Islet precursor cell (in vitro differentiated cells): ENCODE measurements around the gene RPRML.
"Not testable (repeated sequence)": the region's sequence is repeated elsewhere in the genome, so short reads cannot be mapped to it uniquely, and the experiment has no call there.

Source experiments
- DNase-seq: peaks from one replicate; pipeline ENCODE4 v3.0.0-alpha.2; 2018

RPRML gene

DNA sequence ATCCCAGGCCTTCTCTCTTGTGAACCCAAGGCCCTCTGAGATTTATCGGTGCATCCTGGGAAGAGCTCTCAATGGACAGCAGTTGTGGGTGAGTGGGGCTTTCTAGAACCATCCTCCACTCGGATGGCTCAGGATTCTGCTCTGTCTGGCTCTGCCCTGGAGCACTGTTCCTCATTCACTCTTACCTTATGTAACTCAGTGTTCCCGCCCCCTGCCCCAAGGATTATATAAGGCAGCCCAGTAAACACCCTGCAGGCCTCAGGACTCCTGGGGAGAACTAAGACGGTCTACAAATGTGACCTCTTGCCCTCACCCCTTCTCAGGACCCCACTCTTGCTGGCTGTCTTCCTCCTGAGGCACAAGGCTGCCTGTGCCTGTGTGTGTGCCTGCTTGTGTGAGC is 3.8 kb downstream of the RPRML start:
- DNase-seq = no peak

DNA sequence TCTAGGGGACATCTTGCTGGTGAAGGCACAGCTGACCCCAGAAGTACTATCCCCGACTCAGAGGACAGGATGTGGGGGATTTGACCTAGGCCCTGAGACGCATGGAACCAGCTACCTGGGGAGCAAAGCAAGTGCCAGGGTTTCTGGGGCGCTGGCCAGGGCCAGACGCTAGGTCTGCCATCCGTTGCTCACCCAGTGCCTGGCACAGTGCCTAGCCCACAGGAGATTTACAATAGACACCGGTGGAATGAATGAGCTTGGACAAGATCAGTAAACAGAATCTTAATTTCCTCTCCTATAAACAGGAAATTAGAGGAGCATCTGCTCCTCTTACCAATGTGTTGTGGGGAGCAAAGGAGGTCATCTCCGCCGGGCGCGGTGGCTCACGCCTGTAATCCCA is 5.0 kb downstream of the RPRML start:
- DNase-seq = no peak

DNA sequence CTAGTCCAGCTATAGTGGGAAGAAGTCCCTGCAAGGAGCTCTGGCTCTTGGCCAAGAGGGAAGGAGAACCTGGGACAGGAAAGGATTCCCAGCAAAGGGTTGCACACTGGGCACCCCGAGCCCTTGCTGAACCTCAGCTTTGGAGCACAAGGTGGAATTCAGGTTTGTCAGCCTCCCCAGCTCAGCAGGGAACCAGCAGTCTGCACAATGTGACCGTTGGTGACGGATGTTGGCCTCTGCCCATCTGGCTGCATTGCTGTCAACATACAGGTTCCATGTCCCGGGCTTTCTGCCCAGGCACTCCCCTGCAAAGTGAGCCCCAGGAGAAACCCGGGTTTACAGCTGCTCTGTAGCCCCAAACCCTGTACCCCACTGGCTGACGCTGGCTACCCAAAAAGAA is 6.7 kb downstream of the RPRML start:
- no peak for DNase-seq

DNA sequence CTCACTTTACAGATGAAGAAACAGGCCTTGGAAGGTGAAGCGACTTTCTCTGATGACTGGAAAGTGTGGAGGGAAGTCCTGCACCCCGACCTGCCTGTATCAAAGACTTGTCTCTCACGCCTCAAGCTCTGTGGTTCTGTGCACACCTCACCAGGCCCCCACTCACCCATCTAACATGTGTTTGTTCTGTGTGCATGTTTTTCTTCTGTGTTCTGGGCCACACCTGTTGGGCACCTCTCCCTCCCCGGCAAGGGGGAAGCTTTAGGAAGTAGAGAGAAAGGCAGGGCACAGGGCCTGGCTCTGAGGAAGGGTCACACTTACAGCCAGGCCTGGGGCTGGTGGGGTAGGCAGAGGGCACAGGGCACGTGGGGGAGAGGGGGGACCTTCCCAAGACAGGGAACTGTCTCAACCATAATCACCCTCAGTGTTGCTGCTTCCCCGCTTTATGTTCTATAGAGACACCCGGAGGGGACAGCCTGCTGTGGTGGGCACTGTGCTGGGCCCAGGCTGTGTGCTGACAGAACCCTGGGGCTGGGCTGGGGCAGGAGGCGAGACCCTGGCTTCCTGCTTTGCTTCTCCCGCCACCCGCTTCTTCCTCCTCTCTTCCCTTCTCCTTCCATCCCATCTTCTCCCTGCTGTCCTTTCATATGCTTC is 7.3 kb downstream of the RPRML start:
- no peak for DNase-seq

DNA sequence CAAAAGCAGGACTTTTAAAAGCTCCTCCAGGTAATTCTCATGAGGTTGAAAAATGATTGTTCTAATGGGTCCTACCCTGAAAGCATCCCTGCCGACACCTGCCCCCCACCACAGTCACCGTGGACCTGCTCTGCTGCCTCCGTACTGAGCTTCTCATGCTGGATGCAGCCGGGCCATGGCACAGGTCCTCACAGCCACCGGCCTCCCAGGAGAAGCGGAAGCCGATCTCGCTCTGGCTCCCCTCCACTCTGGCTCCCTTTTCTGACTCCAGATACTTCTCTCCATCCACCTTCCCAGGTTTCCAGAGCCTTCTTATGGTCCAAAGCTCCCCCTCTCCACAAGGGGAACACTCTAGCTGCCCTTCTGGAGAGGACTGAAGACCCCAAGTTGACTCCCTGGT is 10.2 kb downstream of the RPRML start:
- peak; percentile 57 for DNase-seq

DNA sequence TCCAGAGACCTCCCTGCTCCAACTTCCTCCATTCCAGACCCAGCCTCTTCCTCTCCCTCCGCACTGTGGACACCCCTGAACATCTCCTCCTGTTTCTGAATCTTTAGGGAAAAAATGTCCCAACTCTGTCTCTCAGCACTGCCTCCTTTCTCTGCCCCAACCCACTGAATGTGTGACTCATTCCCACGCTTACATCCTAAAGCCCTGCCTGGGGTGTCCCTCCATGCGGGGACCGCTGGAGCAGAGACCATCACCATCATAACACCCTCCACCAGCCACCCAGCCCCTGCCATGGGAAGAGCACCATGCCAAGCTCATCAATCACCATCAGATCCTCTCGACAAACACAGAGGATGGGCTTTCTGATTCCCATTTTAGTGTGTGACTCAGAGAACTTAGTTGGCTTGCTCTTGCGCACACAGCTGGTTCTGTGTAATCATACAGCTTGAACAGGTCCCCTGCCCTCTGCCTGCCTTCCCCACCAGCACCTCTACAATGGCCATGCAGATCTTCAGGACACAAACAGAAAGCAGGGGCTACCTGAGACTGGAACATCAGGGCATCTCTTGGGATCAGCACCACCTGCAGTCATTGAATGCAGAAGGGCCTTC is 10.7 kb downstream of the RPRML start:
- no peak for DNase-seq

DNA sequence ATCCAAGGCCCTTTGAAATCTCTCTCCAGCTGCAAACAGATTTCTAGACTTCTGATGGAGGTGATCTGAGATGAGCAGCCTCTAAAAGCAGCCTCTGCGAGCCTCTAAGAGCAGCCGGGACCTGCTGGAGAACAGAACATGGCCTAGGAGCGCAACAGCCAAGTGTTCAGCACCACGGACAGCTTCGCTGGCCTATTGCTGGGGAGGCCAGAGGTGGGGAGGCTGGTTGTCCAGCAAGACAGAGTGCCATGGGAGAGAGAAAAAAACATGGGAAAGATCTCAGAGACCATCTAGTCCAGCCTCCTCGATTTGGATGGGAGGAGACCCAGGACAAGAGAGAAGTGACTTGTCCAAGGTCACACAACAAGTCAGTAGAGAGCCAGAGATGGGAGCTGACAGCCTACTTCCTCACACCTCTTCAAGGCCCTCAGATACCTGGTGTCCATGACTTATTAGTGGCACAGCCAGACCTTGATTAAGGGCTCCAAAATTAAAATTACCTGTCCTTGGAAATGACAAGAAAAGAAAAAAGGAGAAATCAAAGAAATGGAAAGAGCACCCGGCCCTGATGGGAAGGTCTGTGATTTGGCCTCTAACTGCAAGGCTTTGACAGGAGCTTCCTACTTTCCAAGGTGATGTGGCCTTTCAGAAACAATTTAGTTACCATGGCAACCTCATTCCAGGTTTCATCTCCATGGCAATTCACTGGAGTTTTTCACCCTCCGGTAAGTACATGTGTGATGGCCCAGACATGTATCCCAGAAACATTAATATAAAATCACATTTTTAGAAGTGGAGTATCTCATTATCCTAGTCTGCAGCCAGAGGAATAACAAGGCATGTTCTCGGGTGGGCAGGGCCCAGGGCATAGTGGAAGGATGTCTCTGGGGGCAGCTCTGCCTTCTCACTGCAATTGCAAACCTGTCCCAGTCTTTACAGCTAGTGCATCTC is 14.5 kb downstream of the RPRML start:
- peak; percentile 86 for DNase-seq

DNA sequence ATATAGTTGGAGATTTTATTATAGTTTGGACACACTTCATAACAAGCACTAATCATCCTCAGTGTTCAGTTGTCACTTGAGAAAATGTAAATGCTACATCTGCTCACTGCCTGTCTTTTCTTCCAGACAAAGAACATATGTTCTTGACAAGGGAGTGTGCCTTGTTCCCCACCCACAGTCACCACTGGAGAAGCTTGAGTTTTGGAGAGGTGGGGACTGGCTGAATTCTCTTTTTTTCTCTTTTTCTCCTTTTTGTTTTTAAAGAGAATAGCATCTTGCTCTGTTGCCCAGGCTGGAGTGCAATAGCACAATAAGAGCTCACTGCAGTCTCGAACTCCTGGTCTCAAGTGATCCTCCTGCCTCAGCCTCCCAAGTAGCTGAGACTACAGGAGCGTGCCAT is 15.5 kb downstream of the RPRML start:
- no peak for DNase-seq

DNA sequence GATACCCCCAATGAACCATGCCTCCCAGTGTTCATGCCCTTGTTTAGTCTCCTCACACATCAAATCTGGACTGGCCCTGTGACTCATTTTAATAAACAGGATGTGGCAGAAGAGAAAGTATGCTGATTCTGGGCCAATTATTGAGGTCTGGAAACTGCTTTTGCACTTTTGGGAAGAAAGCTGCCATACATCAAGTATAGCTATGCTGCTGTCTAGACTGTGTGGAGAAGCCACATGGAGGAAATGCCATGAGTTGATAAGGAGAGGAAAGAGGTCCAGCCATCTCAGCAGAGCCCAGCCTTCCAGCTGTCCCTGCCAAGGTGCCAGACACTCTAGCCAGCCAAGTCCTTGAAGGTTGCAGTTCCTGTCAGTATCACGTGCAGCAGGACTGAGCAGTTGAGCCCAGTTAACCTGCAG is 16.7 kb downstream of the RPRML start:
- DNase-seq = no peak

DNA sequence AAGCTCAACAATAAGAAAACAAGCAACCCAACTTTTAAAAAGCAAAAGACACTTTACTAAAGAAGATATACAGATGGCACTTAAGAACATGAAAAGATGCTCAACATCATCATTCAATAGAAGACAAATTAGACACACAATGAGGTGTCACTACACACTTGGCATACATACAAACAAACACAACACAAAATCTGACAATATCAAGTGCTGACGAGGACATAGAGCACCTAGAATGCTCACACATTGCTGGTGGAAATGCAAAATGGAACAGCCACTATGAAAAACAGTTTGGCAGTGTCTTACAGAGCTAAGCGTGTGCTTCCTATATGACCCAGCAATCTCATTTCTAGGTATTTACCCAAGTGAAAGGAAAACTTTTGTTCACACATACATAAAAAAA is 18.9 kb downstream of the RPRML start:
- DNase-seq = no peak

DNA sequence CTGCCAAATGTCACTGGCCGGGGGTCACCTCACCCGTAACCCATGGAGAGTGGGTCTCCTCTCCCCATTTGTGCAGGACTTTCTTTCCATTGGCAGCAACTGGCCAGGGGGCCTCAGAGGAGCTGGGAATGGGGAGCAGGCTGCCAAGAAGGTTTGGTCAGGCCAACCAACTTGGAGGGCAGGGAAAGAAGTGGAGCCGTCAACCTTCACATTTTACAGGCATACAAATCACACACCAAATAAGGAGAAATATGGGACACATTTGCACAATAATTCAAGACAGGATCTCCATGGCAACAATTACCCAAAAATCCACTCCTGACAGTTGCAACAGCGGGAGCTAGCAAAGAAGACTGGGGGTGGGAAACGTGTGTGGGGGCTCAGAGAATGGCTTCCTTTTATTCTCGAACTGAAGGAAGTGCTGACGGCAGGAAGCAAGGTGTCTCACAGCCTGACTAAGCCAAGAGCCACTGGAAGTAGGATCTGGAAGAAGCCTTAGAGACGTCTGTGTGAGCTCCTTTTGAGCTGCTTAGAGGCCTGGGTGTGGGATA is 20.9 kb downstream of the RPRML start:
- DNase-seq = no peak

DNA sequence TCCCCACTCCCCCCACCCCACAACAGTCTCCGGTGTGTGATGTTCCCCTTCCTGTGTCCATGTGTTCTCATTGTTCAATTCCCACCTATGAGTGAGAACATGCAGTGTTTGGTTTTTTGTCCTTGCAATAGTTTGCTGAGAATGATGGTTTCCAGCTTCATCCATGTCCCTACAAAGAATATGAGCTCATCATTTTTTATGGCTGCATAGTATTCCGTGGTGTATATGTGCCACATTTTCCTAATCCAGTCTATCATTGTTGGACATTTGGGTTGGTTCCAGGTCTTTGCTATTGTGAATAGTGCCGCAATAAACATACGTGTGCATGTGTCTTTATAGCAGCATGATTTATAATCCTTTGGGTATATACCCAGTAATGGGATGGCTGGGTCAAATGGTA is 25.9 kb downstream of the RPRML start:
- DNase-seq = not testable (repeated sequence)

DNA sequence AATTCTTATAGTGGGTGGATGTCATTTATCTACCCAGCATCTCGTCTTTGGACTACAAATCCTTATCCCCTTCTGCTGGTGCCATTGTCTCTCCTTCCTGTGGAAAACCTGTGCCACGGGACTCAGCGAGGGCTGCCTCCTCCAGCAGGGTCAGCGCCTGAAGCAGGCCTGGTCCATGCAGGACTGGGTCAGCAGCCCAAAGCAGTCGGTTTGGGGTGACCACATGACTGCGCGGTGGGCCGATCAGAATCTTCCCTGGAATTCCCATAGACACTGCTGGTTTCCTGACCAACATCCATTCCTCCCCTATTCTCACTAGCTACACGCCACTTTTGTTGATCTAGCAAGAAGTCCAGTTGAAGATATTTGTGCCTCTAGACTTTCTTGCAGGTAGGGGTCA is 26.9 kb downstream of the RPRML start:
- DNase-seq = peak; percentile 58

DNA sequence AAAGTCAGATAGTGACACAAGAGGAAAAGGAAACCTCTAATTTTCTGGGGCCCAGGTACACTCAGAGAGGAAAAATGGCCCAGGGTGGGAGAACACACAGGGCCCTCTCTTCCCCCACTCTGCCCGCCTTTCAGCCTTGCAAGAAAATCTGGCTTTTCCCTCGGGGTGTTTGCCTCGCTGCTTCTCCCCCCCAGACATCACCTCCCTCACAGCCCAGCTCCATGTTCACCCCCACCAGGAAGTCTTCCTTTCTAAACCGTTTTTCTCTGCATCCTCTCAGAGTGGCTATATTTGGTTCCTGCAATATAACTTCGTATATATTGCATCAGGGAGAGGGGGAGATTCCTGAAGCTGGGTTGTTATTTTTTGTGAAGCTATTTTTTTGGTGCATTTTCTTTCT is 27.3 kb downstream of the RPRML start:
- DNase-seq = no peak

DNA sequence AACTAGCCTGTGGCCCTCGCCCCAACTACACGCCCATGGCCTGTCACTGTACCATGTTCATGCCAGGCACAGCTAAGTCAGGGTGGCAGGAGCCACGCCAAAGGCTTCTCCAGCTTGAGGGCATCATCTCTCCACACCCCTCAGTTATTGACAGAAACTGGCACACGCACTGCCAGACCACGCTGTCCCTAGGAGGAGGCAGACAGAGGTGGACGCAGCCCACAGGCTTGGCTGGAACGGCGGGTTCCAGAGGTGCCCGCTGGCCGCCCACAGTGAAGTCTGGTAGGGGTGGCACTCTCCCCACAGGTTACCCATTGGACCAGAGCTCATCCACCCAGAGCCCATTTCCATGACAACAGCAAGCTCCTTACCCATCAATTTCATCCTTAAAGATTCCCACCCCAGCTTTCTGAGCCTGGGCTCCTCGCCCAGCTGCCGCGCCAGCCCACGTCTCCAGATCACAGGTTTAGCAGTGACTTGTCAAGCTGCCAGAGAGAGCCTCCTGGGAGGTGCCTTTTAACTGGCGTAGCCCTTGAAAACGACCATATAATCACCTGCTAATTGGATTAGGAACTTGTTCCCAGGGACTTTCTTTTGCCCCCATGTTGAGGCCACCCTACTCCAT is 27.9 kb downstream of the RPRML start:
- DNase-seq = peak; percentile 51

DNA sequence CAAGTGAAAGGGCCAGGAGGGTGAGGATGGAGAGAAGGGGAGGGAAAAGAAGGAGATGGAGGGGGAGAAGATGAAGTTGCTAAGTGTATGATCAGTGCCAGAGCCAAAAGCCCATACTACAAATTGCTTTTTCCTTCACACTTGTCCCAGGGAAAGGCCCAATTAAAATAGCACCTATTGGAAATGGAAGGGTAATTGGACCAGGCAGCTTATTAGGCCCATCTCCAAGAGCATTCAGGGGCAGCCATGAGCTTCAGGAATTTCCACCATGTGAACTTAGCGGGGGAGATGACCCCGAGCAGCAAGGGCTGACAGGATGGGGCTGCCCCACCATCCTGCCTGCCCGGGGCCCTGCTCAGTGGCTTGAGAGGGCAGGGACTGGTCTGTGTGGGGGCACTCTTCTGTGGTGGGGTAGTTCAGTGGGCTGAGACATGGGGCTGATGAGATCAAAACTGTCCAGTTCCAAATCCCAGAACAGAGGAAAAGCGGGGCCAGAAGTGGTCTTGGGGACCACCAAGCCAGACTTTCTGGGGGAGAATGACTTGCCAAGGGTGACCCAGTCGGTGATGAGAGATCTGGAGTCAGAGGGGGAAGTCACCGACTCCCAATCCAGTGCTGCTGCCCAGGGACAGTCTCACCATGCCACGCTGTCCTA is 28.6 kb downstream of the RPRML start:
- DNase-seq = peak; percentile 53

DNA sequence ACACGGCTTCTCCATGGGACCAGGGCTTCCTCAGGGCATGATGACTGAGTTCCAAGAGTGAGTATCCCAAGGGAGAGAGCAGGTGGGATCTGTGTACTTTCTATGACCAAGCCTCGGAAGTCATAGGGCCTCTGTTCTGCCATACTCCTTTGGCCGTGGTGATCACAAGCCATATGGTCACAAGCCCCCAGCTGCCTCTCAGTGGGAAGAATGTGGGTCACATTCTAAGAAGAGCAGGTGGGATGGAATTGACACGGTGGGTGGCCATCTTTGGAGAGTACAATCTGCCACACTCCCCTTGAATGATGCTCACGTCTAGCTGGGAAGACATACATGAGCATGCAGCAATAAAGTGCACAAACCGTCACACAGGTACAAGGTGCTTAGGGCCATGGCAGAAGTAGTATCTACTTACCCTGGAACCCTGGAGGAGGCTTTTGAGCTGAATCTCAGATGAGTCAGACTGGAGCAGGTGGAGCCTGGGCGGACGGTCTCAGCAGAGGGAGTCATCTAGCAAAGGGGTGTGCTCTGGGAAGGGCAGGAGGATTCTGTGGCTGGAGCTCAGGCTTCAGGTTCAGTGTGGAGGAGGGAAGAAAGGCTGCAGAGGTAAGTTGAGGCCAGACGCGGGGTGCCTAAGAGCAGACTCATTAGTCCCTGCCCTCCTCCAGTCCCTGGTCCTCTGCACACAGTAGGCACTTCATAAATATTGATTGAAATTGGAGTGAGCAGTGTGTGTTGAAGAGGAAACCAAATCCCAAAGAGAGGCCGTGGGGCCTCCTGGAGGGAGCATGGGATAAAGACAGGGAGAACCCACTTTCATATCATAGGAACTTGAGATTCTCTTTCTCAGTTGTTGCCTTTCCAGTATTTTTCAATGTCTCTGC is 29.5 kb downstream of the RPRML start:
- peak; percentile 80 for DNase-seq

DNA sequence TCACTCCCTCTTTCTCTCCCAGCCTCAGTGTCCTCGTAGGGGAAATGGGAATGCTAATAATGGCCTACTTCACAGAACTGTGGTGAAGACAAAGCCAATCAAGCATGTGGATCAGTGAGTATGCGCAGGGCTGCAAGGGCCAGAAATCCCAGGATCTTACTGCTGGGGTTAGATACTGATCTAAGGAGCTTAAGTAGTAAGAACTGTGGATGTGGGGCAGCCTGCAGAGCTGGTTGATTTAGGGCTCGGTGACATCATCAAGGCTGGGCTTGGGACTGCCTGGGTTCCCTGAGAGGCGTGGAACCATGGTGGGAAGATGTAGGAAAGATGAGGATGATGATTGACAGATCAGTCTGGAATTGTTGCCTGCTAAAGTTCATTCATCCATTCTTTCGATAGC is 30.5 kb downstream of the RPRML start:
- peak; percentile 67 for DNase-seq

DNA sequence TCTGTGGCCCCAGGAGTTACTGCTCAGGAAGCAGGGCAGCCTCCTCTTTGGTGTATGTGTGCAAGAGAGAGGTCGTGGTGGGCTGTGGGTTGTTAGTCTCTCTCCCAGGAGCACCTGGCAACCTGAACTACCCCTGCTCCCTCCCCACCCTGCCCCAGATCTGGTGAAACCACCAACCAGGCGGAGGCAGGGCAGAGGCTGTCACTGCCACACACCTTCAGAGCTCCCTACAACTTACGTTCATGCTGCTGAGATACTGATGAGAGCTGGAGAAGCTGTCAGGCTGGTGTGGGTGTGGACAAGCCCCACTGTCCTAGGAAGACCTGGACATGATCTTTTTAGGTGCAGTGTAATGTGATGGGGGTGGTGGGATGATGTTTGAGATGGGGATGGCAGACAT is 31.8 kb downstream of the RPRML start:
- DNase-seq = peak; percentile 58

DNA sequence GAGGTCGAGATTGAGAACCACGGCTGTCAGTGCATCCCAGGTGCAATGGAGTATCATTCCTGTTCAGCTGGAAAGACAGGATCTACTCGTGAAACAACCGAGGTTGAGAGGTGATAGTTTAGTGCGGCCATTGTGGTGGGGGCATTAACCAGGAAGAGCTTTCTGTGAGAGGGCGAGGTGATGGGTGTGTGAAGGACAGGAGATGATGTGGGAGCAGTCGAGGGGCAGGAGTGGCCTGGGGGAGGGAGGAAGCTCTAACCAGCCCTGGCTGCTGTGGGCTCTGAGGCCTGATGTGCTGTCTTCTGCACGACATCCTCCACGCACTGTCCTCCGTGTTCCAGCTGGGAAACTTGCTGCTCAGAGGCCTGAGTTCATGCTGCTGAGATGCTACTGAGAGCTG is 34.1 kb downstream of the RPRML start:
- DNase-seq = peak; percentile 80
